ENCODE results near the gene OSER1. TPM values are rescaled to one million over a fixed set of nuclear protein-coding genes. Genes with fewer than 3 reads are reported as not detected.

OSER1 gene
- polyA plus RNA-seq, 3 donors, result 42.3 to 89.1 (median 45.1) TPM

- no peak overlapping the region for H3K4me3 ChIP-seq (replicated peaks in 1 of 3; ENCODE audit: low read depth in 2 of 3, low read length in 3 of 3)
- H3K27ac ChIP-seq (ENCODE audit: low read depth in 1 of 2, low read length in 2 of 2), result no peak overlapping the region
- H3K9ac ChIP-seq (ENCODE audit: insufficient read depth, low read length, poor library complexity, severe bottlenecking), result no peak overlapping the region
- no peaks in the 10 kb centered on the region for H3K27me3 ChIP-seq (ENCODE audit: control insufficient read depth in 2 of 2, insufficient read depth in 2 of 2, low read length in 2 of 2)
- H3K36me3 ChIP-seq (replicated peaks in 1 of 2; ENCODE audit: control insufficient read depth in 1 of 2, insufficient read depth in 2 of 2, low read length in 2 of 2), result no peaks in the 10 kb centered on the region
- H3K79me2 ChIP-seq (ENCODE audit: insufficient read depth, low read length), result no peaks in the 10 kb centered on the region
- TF ChIP-seq CTCF (IDR thresholded peaks at IDR 0.05), result no peak
- no peak overlapping the region for H2AFZ ChIP-seq (ENCODE audit: insufficient read depth, low read depth, low read length, poor library complexity, severe bottlenecking)
- no peaks in the 10 kb centered on the region for H3K4me1 ChIP-seq (ENCODE audit: control insufficient read depth in 1 of 2, insufficient read depth in 2 of 2, low read length in 2 of 2)
- WGBS (ENCODE audit: insufficient coverage), result 50% methylated on average over 56 of the region's 56 CpGs
- no peaks in the 10 kb centered on the region for H3K9me3 ChIP-seq (replicated peaks in 1 of 2; ENCODE audit: control insufficient read depth in 1 of 2, insufficient read depth in 1 of 2, low read length in 2 of 2)
- H4K20me1 ChIP-seq (ENCODE audit: insufficient read depth, low read length), result no peaks in the 10 kb centered on the region
- H3K4me2 ChIP-seq (replicated peaks; ENCODE audit: extremely low read depth, low read length, poor library complexity, severe bottlenecking), result no peak overlapping the region
- intact Hi-C loops (cut with micrococcal nuclease), result no loop called here
- Mint-ChIP-seq H3K27me3 (ENCODE audit: low read depth in 3 of 3) (peaks cover 4 to 23% (median 13%) of the 10 kb centered on the region in 3 donors), H3K4me1 (no peaks in the 10 kb centered on the region), H3K4me3 (no peak overlapping the region), H3K27ac (no peak overlapping the region), H3K9me3 (peaks cover 0 to 2% (median 0%) of the 10 kb centered on the region in 7 donors), H3K36me3 (no peaks in the 10 kb centered on the region)
- DNase-seq, result no peak
Observed at GRCh38 chr20:44160133-44160532, 50.4 kb downstream of the OSER1 start.

GRCh38 chr20:44159711-44160110 is 50.9 kb downstream of the OSER1 start:
- Mint-ChIP-seq H3K36me3 (no peaks in the 10 kb centered on the region), H3K27ac (no peak overlapping the region), H3K9me3 (peaks cover 0 to 2% (median 0%) of the 10 kb centered on the region in 7 donors), H3K4me3 (no peak overlapping the region), H3K4me1 (no peaks in the 10 kb centered on the region), H3K27me3 (ENCODE audit: low read depth in 3 of 3) (peaks cover 5 to 24% (median 13%) of the 10 kb centered on the region in 3 donors)
- no peak overlapping the region for H2AFZ ChIP-seq (ENCODE audit: insufficient read depth, low read depth, low read length, poor library complexity, severe bottlenecking)
- H3K9ac ChIP-seq (ENCODE audit: insufficient read depth, low read length, poor library complexity, severe bottlenecking), result no peak overlapping the region
- intact Hi-C loops (cut with micrococcal nuclease), result no loop called here
- DNase-seq, result no peak
- no peaks in the 10 kb centered on the region for H4K20me1 ChIP-seq (ENCODE audit: insufficient read depth, low read length)
- no peaks in the 10 kb centered on the region for H3K36me3 ChIP-seq (replicated peaks in 1 of 2; ENCODE audit: control insufficient read depth in 1 of 2, insufficient read depth in 2 of 2, low read length in 2 of 2)
- no peak overlapping the region for H3K4me2 ChIP-seq (replicated peaks; ENCODE audit: extremely low read depth, low read length, poor library complexity, severe bottlenecking)
- H3K4me3 ChIP-seq (replicated peaks in 1 of 3; ENCODE audit: low read depth in 2 of 3, low read length in 3 of 3), result no peak overlapping the region
- H3K4me1 ChIP-seq (ENCODE audit: control insufficient read depth in 1 of 2, insufficient read depth in 2 of 2, low read length in 2 of 2), result no peaks in the 10 kb centered on the region
- no peak overlapping the region for H3K27ac ChIP-seq (ENCODE audit: low read depth in 1 of 2, low read length in 2 of 2)
- no peaks in the 10 kb centered on the region for H3K27me3 ChIP-seq (ENCODE audit: control insufficient read depth in 2 of 2, insufficient read depth in 2 of 2, low read length in 2 of 2)
- no peak for TF ChIP-seq CTCF (IDR thresholded peaks at IDR 0.05)
- H3K79me2 ChIP-seq (ENCODE audit: insufficient read depth, low read length), result no peaks in the 10 kb centered on the region
- WGBS (ENCODE audit: insufficient coverage), result 72% methylated on average over 50 of the region's 50 CpGs
- no peaks in the 10 kb centered on the region for H3K9me3 ChIP-seq (replicated peaks in 1 of 2; ENCODE audit: control insufficient read depth in 1 of 2, insufficient read depth in 1 of 2, low read length in 2 of 2)
